Nucleus accumbens (tissue), 56 donors: ENCODE measurements around the gene EML3.

Source experiments
- DNase-seq, 56 donors: peaks; one replicate each; lab custom pipeline; 2025; lab: John Stamatoyannopoulos, UW

Gene EML3

DNA sequence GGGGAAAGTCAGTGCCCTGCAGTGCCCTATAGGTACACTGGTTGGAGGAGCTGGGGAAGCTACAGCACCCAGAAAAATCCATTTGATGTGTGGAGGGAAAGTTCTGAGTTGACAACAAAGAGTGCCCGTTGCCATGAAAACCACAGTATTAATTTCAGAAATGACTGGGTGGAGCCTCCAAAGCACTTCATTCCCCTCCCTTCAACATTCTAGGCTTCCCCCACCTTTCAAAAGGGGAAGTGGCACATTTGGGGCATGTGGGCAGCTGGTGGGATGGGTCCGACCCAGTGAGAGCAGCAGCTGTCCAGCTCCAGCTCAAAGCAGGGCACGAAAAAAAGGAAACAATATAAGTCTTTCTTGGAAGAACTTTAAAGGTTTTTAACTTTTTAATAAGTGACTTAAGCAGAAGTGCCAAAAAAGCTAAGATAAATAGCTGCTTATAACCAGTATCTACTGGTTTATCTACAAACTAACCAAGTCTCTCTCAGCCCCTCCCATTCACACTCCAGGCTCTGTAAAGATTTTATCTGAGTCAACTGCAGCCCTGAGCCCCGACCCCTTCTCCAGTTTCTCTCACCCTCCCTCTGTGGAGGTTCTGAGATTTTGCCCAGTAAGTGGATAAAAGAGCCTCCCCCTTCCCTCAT is 57.0 kb downstream of the EML3 start:
- DNase-seq = peak in 2 of 56 donors; percentile 16 to 17

DNA sequence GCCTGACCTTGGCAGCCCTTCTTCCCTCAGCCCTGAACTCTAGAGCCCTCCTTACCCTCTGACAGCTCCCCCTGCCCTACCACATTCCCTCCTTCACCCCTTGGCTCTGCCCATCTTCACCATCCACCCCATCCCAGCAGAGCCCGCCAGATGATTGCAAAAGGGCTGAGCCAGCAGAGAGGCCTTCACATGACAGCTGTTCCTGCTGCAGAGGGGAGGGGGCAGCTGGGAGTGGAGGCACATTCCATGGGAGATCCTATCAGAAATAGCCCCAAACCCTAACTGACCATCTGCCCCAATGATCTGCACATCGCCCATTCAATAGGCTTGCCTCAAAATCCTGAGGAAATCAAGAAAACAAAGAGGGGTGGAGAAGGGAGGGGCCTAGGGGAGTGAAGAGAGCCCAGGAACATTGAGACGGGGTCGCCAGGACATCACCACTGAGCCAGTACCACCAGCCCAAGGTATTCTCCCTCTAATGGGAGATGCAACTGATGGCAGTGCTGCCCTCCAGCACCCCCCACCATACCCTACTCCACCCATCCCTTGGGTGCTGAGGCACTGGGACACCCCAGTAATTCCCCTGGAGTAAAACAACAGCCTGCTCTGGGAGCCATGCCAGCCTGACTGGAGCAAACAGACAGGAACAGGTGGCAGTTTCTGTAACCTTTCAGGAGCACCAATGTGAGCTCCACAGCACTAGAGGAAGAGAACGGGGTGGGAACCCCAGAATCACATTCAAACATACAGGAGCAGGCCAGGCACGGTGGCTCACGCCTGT is 58.0 kb downstream of the EML3 start:
- DNase-seq = no peak

DNA sequence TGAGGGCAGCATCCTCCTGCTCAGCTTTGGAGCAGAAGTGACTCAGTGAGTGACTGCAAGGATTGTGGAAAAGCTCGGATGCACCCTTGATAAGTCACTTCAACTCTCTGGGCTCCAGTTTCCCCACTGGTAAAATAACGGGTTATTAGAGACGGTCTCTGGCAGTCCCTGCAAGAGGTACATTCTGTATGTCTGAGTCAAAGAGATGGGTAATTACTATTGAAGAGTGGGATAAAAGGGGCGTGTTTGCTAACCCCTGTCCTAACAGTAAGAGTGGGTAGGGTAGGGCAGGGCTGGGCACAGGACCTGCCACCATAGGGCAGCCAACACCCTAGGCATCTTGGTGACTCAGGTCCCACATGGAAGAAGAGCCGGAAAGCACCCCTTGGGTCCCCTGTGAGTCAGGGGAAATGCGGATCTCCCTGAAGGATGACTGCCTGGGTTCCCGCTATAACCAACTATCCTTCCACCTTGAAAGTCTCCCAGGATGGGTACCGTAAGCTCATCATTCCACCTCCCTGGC is 58.7 kb downstream of the EML3 start:
- no peak for DNase-seq

DNA sequence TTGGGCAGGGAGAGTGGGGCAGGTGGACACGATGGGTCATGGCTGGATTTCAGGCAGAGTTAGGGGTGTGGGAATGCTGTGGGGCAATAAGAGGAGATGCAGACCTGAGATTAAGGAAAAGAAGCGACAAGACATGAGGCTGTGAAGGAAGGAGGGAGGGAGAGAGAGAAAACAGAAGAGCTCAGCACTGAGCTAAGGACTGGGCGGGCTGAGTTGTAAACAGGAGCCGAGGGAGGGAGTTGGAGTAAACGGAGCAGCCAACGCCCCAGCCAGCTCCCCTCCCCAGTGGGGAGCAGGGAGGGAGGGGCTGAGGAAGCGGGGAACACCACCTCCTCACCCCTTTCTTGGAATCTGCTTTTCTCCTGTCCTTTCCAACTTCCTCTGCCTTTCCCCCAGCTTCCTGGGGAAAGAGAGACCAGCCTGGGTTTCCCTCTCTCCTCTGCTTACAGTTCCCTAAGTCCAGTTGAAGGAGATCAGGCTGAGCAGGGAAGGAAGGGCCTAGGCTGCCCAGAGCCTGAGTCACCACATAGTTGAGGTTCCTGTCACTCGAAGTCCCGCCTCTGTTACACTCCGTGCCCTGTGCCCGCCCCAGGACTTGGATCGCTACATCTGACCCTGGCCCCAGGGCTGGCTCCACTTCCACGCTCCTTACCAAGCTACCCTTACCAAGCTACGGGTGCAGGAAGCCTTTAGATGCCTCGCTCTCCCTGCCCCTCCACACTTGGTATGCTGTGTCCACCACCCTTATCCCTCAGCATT is 59.3 kb downstream of the EML3 start:
- DNase-seq = peak in 19 of 56 donors; percentile 15 to 65 (median 37)

DNA sequence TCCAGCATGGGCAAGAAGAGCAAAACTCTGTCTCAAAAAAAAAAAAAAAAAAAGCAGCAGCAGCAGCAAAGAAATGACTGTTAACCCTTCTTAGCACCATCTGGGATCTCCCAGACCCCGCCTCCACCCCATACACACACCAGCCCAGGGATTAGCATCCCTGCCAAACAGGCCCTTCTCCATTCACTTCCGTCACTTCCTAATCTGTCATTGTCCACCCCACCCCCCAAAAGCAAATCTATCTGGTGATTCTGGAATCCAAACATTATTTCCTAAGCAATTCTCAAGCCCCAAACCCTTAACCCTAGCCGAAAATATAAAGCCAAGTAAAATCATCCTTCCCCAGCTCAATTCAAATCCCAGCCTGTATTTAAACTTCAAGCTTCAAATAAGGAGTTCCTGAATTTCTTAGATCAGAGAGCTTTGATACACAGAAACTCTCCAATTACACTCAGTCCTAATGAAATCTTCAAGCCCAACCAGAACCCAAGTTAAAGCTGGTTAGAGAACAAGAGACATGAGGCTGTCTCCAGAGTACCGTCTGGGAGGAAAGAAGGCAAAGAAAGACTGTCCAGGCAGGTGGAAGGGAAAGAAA is 60.0 kb downstream of the EML3 start:
- no peak for DNase-seq
